Brain pericyte (primary cell): ENCODE data around the gene MTF2.

Source experiments
- DNase-seq: peaks from one replicate; pipeline ENCODE4 v3.0.0-alpha.2; 2012; ENCODE audit warnings: low read depth, low spot score

MTF2 gene

DNA sequence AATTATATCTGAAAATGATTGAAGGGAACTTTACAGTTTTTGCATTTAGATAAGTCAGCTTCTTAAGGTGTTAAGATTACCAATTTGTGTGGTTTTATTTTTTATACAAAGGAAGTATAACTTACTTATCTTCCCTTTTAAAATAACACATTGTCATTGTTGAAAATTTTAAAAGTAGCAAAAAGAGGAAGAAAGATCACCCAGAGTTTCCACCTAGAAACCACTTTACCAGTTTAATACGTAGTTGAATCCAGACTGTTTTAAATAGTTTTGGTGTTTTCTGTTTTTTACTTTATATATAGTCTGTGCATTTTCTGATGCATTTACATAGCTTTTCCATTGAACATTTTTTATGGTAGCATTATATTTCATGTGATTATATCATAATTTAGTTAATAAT, 107.6 kb downstream of the MTF2 start:
- no peak for DNase-seq
